GM18520 (cell line): ENCODE measurements around the gene ZNF655.
"Not testable (repeated sequence)": the region's sequence is repeated elsewhere in the genome, so short reads cannot be mapped to it uniquely, and the experiment has no call there.

Experiments used
- ATAC-seq: cut with Tn5 transposase; IDR thresholded peaks from one replicate; pipeline ENCODE4 v1.9.1; 2021; ENCODE audit not compliant: unreplicated experiment

ZNF655 gene, protein sequence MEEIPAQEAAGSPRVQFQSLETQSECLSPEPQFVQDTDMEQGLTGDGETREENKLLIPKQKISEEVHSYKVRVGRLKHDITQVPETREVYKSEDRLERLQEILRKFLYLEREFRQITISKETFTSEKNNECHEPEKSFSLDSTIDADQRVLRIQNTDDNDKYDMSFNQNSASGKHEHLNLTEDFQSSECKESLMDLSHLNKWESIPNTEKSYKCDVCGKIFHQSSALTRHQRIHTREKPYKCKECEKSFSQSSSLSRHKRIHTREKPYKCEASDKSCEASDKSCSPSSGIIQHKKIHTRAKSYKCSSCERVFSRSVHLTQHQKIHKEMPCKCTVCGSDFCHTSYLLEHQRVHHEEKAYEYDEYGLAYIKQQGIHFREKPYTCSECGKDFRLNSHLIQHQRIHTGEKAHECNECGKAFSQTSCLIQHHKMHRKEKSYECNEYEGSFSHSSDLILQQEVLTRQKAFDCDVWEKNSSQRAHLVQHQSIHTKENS

DNA sequence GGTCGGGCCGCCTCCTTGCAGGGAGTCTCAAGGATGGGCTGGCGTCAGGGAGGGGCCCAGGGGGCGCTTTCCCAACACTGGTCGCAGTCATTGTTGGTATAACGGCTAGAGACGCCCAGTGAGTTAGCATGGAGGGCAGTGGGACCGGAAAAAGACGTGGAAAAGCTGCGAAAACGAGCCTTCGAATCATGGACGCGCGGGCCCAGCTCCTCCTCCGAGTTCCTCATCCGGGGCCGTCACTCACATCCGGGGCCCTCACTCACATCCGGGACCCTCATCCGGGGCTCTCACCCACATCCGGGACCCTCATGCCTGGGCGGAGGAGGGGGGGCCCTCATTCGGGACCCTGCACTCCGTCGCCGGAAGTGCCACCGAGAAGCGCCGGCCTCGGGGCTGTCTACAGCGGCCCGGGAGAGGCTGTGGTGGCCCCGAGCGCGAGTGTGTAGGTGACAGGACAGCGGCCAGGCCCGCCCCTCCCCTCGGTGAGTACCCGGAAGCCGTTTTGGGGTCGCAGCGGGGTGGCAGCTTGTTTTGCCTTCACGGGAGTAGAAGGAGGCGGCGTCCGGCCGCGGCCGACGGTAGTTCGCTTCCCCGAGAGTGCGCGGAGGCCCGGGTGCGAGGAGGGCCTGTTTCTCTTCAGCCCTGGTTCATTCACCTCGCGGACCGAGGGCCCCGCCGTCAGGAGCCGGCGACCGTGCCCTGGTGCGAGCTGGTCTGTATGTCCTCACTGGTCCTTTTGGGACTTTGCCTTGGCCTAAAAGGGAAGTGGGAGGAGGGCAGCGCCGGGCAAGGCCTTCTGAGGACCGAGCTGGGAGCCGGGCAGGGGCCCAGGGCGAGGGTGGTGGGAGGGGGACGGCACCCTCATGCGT lies at the start of gene ZNF655:
Gene ZNF655 (plus strand): TSS at position 337 of the 869 bp plus-strand sequence. CDS start 1,918 bp downstream, outside the sequence.
- ATAC-seq, result peak; percentile 61

DNA sequence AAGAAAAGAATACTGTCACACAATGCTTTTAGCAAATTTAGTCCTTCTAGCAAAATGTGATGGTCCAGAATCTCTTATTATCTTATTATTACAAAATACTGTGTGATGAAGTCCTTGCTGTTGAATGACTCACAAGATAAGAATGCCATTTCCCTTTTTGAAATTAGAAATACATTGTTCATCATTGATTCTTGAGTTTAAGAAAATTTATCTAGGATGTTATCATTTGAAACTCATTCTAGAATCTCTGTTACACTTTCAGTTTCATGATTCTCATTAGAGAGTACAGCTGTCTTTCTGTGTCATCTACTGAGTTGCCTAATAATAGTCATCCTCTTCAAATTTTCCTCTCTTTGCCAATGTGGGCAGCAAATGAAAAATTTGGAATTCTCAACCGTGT lies 44.4 kb upstream of the ZNF655 start:
- ATAC-seq, result no peak

DNA sequence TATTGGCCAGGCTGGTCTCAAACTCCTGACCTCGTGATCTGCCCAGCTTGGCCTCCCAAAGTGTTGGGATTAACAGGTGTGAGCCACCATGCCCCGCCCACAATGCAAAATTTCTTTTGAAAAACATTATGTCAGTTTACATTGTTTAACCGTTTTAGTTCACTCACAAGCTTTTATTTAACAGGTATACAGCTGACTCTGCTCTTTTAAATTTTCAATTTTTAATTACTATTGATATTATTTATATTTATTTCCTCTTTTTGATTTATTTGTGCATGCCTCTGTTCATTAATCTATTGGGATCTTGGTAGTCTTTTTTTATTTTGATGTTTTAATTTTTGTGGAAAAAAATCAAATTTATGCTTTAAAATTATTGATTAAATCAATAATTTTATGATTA lies 37.0 kb upstream of the ZNF655 start:
- ATAC-seq, result no peak

DNA sequence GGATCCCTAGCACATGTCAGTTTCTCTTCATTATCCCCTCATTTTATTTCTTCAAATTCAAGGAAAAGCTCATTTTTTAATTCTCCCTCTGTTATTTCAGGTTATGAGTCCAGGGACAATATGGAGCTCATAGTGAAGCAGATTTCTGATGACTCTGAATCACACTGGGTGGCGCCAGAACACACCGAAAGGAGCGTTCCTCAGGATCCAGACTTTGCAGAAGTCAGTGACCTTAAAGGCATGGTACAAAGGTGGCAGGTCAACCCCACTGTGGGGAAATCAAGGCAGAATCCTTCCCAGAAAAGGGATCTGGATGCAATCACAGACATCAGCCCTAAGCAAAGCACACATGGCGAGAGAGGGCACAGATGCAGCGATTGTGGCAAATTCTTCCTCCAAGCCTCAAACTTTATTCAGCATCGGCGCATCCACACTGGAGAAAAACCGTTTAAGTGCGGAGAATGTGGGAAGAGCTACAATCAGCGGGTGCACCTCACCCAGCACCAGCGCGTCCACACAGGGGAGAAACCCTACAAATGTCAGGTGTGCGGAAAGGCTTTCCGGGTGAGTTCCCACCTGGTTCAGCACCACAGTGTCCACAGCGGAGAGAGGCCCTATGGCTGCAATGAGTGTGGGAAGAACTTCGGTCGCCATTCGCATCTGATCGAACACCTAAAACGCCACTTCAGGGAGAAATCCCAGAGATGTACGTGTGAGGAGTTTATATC lies 32.6 kb upstream of the ZNF655 start:
- no peak for ATAC-seq

DNA sequence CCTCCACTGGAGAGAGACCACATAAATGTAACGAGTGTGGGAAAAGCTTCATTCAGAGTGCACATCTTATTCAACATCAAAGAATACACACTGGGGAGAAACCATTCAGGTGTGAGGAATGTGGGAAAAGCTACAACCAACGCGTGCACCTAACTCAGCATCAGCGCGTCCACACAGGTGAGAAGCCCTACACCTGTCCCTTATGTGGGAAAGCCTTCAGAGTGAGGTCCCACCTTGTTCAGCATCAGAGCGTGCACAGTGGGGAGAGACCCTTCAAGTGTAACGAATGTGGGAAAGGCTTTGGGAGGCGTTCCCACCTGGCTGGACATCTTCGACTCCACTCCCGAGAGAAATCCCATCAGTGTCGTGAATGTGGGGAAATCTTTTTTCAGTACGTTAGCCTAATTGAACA lies 27.1 kb upstream of the ZNF655 start:
- ATAC-seq, result no peak

DNA sequence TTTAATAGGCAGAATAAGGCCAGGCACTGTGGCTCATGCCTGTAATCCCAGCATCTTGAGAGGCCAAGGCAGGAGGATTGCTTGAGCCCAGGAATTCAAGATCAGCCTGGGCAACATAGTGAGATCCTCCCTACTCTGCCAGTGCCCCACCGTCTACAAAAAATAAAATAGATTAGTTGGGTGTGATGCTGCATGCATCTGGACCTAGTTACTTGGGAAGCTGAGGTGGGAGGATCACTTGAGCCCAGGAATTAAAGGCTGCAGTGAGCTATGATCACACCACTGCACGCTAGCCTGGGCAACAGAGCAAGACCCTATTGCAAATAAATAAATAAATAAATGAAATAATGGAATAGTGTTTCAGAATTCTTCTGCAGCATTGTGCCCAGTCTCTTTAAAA lies 22.8 kb upstream of the ZNF655 start:
- no peak for ATAC-seq

DNA sequence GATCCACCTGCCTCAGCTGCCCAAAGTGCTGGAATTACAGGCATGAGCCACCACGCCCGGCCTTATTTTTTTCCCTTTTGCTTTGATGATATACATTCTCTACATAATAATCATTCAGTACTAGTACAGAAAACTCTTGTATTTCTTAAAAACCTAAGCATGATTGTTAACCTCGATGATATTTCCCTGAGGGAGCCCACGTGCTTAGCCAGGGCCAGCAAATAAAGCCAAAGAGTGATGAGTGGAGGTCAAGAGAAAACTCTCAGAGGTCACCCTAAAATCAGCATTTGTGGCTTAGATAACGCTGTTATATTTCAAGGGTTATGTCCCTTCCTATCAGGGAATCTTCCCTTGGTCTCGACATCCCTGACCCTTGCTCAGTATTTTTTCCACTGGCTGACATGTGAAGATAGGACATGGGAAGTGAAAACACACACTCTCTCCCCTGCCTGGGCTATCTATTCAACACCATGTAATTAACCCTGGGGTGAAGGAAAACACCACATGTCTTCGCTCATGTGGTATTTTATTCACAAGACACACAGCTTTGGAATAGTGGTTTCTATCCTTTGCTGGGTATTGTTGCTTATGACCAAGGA lies 19.1 kb upstream of the ZNF655 start:
- ATAC-seq, result no peak

DNA sequence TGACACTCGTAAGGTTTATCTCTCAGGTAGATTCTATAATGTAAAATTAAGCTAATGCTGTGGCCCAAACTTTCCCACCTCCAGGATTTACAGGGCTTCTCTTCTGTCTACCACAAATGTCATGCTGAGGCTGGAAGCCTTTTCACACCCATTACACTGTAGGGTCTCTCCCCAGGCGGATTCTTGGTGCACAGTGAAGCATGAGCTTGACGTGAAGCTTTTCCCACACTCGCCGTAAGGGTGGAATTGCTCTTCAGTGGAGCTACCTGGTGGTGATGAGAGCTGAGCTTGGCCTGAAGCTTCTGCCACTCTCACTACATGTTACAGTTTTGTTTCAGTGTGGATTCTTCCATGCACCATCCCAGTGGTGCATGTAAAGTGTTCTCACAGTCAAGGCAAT lies 17.9 kb upstream of the ZNF655 start:
- no peak for ATAC-seq

DNA sequence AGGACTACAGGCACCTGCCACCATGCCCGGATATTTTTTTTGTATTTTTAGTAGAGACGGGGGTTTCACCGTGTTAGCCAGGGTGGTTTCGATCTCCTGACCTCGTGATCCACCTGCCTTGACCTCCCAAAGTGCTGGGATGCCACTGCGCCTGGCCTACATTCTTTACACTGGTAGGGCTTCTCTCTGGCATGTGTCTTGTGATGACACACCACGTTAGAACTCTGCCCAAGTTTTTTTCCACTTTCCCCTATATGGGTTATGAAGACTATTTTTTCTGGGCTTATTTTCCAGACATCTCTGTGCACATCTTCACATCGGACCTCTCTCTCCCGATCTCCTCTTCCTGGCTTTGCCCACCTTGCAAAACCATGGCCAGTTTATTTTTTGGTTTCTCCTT lies 17.2 kb upstream of the ZNF655 start:
- no peak for ATAC-seq

DNA sequence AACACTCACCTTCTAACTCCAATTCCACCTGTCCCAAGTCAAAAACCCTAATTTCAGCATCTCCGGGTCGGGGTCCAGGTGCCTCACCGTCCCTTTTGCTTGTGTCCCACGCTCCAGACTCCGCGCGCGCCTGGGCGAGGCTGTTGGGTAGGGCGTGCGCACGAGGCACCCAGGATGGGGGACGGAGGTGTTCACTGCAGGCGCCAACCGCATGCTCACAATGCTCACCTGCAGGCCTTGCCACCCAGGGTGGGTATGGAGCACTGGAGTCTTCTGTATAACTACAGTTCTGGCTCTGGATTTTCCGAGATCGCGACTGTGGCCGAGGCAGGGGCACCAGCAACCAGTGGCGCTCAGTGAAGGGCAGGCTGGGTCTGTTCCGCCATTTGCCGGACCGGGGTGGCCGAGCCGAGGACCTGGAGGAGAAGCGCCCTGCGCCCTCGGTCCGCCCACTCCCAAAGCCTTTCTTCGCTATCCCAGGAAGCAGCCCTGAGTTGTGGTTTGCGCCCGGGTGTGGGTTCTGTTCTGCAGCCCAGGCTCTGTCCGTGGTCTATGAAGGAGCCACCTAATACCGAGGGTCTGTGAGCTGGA lies 15.3 kb upstream of the ZNF655 start:
- ATAC-seq, result no peak

DNA sequence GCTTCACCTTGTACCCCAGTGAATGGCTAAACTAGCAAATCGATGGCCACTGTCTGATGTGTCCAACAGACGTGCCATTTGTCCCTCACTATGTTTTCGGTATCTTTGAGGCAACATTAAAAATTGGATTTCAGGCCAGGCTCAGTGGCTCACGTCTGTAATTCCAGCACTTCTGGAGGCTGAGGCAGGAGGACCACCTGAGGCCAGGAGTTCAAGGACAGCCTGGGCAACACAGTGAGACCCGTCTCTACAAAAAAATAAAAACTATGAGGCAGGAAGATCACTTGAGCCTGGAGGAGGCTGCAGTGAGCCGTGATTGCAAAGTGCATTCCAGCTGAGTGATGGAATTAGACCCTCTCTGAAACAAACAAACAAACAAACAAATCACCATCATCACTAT lies 14.5 kb upstream of the ZNF655 start:
- no peak for ATAC-seq

DNA sequence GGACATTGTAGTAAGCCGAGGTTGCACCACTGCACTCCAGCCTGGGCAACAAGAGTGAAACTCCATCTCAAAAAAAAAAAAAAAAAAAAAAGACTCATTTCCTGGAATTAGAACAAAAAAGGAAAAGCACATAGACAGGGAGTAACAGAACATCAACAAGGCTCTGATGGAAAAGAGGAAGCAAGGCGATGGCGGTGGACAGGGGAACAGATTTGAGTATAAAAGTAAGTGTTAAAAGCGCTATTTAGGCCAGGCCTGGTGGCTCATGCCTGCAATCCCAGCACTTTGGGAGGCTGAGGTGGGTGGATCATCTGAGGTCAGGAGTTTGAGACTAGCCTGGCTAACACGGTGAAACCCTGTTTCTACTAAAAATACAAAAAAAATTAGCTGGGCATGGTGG lies 13.1 kb upstream of the ZNF655 start:
- ATAC-seq, result not testable (repeated sequence)

DNA sequence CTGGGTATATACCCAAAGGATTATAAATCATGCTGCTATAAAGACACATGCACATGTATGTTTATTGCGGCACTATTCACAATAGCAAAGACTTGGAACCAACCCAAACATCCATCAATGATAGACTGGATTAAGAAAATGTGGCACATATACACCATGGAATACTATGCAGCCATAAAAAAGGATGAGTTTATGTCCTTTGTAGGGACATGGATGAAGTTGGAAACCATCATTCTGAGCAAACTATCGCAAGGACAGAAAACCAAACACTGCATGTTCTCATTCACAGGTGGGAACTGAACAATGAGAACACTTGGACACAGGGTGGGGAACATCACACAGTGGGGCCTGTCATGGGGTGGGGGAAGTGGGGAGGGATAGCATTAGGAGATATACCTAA lies 8.9 kb upstream of the ZNF655 start:
- ATAC-seq, result not testable (repeated sequence)

DNA sequence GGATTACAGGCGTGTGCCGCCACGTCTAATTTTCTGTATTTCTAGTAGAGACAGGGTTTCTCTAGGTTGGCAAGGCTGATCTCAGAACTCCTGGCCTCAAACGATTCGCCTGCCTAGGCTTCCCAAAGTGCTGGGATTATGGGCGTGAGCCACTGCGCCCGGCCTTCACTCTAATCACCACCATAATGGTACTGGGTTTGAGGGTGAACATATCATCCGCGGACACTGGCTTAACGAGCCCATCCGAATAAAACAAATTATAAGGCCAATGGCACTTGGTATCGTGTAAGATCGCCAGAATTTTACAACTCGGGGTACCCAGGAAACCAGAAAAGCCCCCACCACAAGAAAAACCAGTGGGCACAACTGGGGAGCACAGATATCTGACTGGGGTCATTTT lies 7.1 kb upstream of the ZNF655 start:
- no peak for ATAC-seq

DNA sequence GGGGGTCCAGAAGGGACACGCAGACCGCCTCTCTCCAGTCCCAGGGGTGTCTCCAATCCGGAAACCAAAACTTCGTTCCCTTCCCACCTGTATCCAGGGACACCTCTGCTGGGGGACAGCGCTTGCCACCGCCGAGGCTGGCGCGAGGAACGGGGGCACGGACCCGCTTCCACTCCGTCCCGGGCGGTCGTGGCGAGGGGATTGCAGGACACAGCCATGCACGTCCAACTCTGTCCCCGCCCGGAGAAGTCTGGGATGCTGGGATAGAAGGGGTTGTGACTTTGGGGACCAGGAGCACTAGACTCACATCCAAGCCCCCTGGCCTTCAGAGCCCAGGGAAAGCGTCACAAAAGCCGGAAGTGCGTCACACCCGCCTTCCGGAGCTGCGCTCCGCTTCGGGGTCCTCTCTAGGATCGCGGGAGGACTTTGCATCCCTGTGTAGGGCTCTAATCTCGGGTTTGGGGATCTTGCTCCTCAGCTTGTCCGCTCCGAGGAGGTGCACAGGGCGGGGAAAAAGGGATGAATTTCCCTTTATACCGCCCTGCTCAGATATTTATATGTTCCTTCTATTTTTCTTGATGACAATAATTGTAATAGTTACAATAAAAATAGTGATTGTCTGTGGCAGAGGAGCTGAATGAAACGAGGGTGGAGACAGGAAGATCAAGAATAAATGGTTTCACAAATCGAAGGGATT lies 6.5 kb upstream of the ZNF655 start, which contains the start of gene FAM200A:
Gene FAM200A (minus strand): TSS at position 348 of the 697 bp plus-strand sequence. CDS start 3,707 bp downstream, outside the sequence.
- peak; percentile 89 for ATAC-seq

DNA sequence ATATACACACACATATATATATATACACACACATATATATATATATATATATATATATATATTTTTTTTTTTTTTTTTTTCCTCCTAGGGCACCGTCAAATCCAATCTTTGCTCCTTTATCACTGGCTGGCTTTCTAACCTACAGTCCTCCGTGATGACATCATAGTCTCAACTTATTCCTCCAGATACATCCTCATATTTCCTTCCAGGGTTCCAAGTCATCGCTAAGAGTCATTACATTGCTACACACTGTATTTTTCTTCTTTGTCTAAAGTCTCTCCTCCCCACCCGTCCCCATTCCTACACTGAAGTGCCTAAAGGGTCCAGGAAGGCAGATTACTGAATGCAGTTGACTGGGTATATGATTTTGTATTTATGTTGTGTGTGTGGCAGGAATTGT lies 5.4 kb upstream of the ZNF655 start:
- no peak for ATAC-seq

DNA sequence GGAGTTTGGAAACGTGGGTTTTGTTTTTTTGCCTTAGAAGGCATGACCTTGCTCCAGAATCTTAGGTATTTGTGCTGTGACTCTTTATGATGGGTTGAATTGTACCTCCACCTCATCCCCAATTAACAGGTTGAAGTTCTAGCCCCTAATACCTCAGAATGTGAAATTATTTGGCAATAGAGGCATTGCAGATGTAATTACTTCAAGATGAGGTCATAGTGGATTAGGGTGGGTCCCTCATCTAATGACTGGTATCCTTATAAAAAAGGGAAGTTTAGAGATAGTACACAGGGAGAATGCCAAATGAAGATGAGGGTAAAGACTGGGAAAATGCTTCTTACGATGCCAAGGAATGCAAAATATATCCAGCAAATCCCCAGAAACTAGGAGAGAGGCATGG lies 3.5 kb upstream of the ZNF655 start:
- no peak for ATAC-seq

DNA sequence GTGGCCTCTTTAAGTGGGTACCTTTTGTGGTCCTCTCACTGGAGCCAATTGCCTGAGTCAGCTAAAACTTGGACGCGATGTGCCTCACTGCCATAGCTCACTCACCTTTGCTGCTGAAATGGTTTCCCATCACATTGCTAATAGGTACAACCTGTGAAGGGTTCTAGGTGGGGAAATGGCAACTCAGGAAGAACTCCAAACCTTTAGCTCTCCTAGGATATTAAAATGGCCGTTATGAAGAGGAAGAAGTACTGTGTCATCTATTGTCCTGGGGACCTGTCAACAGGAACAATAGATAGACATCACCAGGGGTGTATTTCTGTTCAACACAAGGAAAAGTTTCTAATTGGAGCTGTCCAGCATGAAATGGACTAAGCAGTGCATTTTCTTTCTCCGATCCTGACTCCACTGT lies 1.2 kb upstream of the ZNF655 start:
- no peak for ATAC-seq

DNA sequence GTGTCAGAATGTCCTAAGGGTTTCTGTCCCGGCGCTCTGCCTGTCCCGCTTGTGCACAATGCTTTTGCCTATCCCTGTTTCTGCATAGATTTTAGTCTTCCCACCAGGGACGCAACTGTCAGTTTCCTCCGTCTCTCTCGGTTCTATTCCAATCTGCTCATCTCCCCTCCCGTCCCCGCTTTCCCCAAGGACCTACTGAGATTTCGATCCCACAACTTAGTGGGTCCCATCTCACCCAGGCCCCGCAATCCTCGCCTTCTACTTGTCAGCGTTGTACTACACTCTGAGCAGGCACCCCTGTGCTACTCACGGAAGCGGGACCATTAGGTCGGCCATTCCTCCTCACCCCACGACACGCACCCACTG lies 519 bp upstream of the ZNF655 start:
- peak; percentile 26 for ATAC-seq
